Measurements from ENCODE around the gene RASAL2. TPM values are rescaled to one million over a fixed set of nuclear protein-coding genes. Genes with fewer than 3 reads are reported as not detected.

RASAL2 gene
- total RNA-seq, 1 donor from 2014 or later, result 18.3 TPM

DNA sequence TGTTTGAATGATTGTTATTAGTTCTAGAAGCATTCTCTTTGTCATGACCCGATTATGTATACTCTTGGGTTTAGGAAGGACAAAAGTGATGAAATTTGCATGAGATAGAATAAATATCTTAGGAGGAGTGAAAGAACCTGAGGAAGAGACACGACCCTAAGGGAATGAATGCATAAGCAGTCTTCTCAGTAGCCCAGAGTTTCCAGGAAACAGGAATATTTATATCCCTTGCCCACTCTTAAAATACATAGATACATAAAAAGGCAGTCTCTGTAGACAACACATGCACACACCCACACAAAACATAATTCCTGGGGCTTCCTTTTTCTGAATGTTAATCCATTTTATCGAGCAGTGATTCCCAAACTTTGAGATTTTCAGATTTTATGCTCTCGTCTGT is 383.5 kb downstream of the RASAL2 start:
- H3K36me3 Mint-ChIP-seq, result peaks cover 20% of the 10 kb centered on the region
- TF ChIP-seq EZH2 (IDR thresholded peaks at IDR 0.05), result no peak
- TF ChIP-seq EZH2phosphoT487 (IDR thresholded peaks at IDR 0.05), result no peak
- TF ChIP-seq, protein P1, sequence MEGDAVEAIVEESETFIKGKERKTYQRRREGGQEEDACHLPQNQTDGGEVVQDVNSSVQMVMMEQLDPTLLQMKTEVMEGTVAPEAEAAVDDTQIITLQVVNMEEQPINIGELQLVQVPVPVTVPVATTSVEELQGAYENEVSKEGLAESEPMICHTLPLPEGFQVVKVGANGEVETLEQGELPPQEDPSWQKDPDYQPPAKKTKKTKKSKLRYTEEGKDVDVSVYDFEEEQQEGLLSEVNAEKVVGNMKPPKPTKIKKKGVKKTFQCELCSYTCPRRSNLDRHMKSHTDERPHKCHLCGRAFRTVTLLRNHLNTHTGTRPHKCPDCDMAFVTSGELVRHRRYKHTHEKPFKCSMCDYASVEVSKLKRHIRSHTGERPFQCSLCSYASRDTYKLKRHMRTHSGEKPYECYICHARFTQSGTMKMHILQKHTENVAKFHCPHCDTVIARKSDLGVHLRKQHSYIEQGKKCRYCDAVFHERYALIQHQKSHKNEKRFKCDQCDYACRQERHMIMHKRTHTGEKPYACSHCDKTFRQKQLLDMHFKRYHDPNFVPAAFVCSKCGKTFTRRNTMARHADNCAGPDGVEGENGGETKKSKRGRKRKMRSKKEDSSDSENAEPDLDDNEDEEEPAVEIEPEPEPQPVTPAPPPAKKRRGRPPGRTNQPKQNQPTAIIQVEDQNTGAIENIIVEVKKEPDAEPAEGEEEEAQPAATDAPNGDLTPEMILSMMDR (IDR thresholded peaks at IDR 0.05), result no peak
- H3K4me1 Mint-ChIP-seq, result no peaks in the 10 kb centered on the region

DNA sequence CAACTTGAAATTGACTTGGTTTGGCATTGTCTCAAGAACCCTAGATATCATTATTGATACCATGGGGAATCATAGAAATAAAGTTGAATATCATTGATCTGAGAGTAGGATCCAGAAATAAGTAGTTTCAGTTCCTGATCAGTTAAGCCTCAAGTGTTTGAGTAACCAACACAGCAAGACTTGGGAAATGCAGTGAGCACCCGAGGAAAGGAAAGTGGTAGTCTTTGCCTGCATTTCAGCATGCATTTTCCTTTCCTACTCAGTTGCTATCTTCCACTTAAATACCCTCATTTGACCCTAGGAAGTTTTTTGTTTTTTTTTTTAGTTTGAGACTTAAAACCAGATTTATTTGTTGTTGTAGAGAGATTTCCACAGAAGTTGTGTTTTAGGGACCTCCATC is 383.9 kb downstream of the RASAL2 start:
- no peak for DNase-seq (ENCODE audit: low spot score)
- no peak overlapping the region for H3K9ac ChIP-seq
- H3K9me3 ChIP-seq (ENCODE audit: low read depth), result no peaks in the 10 kb centered on the region
- H3K27ac ChIP-seq, result no peak overlapping the region
- no peak overlapping the region for H3K27ac Mint-ChIP-seq
- H3K4me3 ChIP-seq, result no peak overlapping the region
- no peaks in the 10 kb centered on the region for H4K20me1 ChIP-seq (ENCODE audit: low read depth)
- H3K4me3 Mint-ChIP-seq, result no peak overlapping the region
- no peak for TF ChIP-seq EZH2phosphoT487 (IDR thresholded peaks at IDR 0.05)
- H3F3A ChIP-seq (ENCODE audit: low read depth), result no peaks in the 10 kb centered on the region
- H3K27me3 Mint-ChIP-seq (ENCODE audit: insufficient read depth, low read depth), result no peaks in the 10 kb centered on the region
- no peaks in the 10 kb centered on the region for H3K9me3 Mint-ChIP-seq
- peaks cover 5% of the 10 kb centered on the region for H3K36me3 ChIP-seq
- H3K4me1 Mint-ChIP-seq, result no peaks in the 10 kb centered on the region
- H3K4me1 ChIP-seq, result peaks cover 6% of the 10 kb centered on the region
- H3K4me2 ChIP-seq, result no peak overlapping the region
- no peaks in the 10 kb centered on the region for H3K79me2 ChIP-seq (ENCODE audit: low read depth)
- no peak overlapping the region for H2AFZ ChIP-seq (replicated peaks)
- peaks cover 22% of the 10 kb centered on the region for H3K36me3 Mint-ChIP-seq
- H3K27me3 ChIP-seq, result no peaks in the 10 kb centered on the region

More for the DNA sequence above, 383.5 kb downstream of the RASAL2 start:
- no peak overlapping the region for H2AFZ ChIP-seq (replicated peaks)
- H3K4me1 ChIP-seq, result peaks cover 3% of the 10 kb centered on the region
- H3K27me3 Mint-ChIP-seq (ENCODE audit: insufficient read depth, low read depth), result no peaks in the 10 kb centered on the region
- no peak overlapping the region for H3K27ac Mint-ChIP-seq
- H3K4me3 ChIP-seq, result no peak overlapping the region
- no peak overlapping the region for H3K27ac ChIP-seq
- H3K9ac ChIP-seq, result no peak overlapping the region
- no peaks in the 10 kb centered on the region for H3K9me3 Mint-ChIP-seq
- H3K4me3 Mint-ChIP-seq, result no peak overlapping the region
- no peaks in the 10 kb centered on the region for H3K79me2 ChIP-seq (ENCODE audit: low read depth)
- no peak for DNase-seq (ENCODE audit: low spot score)
- no peaks in the 10 kb centered on the region for H3K27me3 ChIP-seq
- no peak overlapping the region for H3K4me2 ChIP-seq
- peaks cover 5% of the 10 kb centered on the region for H3K36me3 ChIP-seq
- no peaks in the 10 kb centered on the region for H4K20me1 ChIP-seq (ENCODE audit: low read depth)
- H3F3A ChIP-seq (ENCODE audit: low read depth), result no peaks in the 10 kb centered on the region
- H3K9me3 ChIP-seq (ENCODE audit: low read depth), result no peaks in the 10 kb centered on the region

GRCh38 chr1:178483251-178483957 is 389.5 kb downstream of the RASAL2 start:
- no peak for TF ChIP-seq EZH2 (IDR thresholded peaks at IDR 0.05)
- Histone ChIP-seq H3K9me3 (ENCODE audit: low read depth) (no peaks in the 10 kb centered on the region), H3K4me3 (no peak overlapping the region), H3K27me3 (no peaks in the 10 kb centered on the region), H2AFZ (replicated peaks) (no peak overlapping the region), H3K9ac (no peak overlapping the region), H3K4me2 (no peak overlapping the region), H3K36me3 (no peaks in the 10 kb centered on the region), H3K27ac (no peak overlapping the region), H3K4me1 (peaks cover 6% of the 10 kb centered on the region), H3K79me2 (ENCODE audit: low read depth) (no peaks in the 10 kb centered on the region), H4K20me1 (ENCODE audit: low read depth) (no peaks in the 10 kb centered on the region), H3F3A (ENCODE audit: low read depth) (no peaks in the 10 kb centered on the region)
- Mint-ChIP-seq H3K9me3 (no peaks in the 10 kb centered on the region), H3K4me3 (no peak overlapping the region), H3K27ac (no peak overlapping the region), H3K36me3 (peaks cover 7% of the 10 kb centered on the region), H3K27me3 (ENCODE audit: insufficient read depth, low read depth) (peaks cover 4% of the 10 kb centered on the region), H3K4me1 (peaks cover 3% of the 10 kb centered on the region)
- no peak for DNase-seq (ENCODE audit: low spot score)

DNA sequence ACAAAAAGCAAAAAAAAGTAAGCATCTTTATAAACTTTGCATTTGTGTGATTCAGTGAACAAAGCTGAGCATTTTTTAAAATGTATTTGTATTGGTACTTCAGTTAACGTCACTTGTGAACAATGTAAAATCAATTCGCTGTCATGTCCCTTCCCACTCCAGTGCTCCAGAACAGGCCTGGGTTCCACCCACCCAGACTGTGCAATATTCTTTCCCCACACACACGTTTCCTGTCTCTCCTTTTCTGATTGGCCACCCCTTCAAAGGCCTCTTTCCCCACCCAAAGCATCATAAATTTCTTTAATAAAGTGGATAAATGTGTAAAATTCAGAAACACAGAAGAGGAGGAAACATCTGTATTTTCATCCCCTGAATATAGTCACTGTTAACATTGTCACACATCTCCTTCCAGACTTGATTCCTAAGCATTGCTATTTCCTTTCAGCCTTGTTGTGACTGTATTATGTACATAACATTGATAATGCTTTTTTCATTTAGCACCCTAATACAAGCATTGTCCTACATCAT is 390.9 kb downstream of the RASAL2 start:
- Histone ChIP-seq H3K4me1 (peaks cover 6% of the 10 kb centered on the region), H2AFZ (replicated peaks) (no peak overlapping the region), H3K4me2 (no peak overlapping the region), H3K36me3 (no peaks in the 10 kb centered on the region), H3K9ac (no peak overlapping the region), H3K27me3 (no peaks in the 10 kb centered on the region), H3K79me2 (ENCODE audit: low read depth) (no peaks in the 10 kb centered on the region), H3K27ac (no peak overlapping the region), H4K20me1 (ENCODE audit: low read depth) (no peaks in the 10 kb centered on the region), H3K9me3 (ENCODE audit: low read depth) (no peaks in the 10 kb centered on the region), H3F3A (ENCODE audit: low read depth) (no peaks in the 10 kb centered on the region), H3K4me3 (no peak overlapping the region)
- DNase-seq (ENCODE audit: low spot score), result no peak
- TF ChIP-seq, protein P1 (IDR thresholded peaks at IDR 0.05), result no peak
- TF ChIP-seq EZH2 (IDR thresholded peaks at IDR 0.05), result no peak
- TF ChIP-seq EZH2phosphoT487 (IDR thresholded peaks at IDR 0.05), result no peak
- Mint-ChIP-seq H3K9me3 (no peaks in the 10 kb centered on the region), H3K4me1 (peaks cover 6% of the 10 kb centered on the region), H3K27me3 (ENCODE audit: insufficient read depth, low read depth) (peaks cover 8% of the 10 kb centered on the region), H3K4me3 (no peak overlapping the region), H3K27ac (no peak overlapping the region), H3K36me3 (peaks cover 7% of the 10 kb centered on the region)

Measured in neural progenitor cell (in vitro differentiated cells).